ENCODE data around the gene SH3BGRL3.

- TF ChIP-seq CTCF (IDR thresholded peaks at IDR 0.05) (no peak), ZFX (IDR thresholded peaks at IDR 0.05; ENCODE audit: borderline replicate concordance) (no peak)
Observed at GRCh38 chr1:26234644-26235370, 45.1 kb upstream of the SH3BGRL3 start.

All from 22Rv1 (cell line).